Measurements from ENCODE around the gene A2M.
"Not testable (repeated sequence)": the region's sequence is repeated elsewhere in the genome, so short reads cannot be mapped to it uniquely, and the experiment has no call there.

Gene A2M

GRCh38 chr12:9115731-9116559 lies at the start of gene A2M:
A2M (minus strand) TSS chr12:9115919; CDS start chr12:9115849, 70 bp downstream.
- DNase-seq, result no peak

GRCh38 chr12:9163392-9163791 lies 47.7 kb upstream of the A2M start:
- DNase-seq, result no peak

DNA sequence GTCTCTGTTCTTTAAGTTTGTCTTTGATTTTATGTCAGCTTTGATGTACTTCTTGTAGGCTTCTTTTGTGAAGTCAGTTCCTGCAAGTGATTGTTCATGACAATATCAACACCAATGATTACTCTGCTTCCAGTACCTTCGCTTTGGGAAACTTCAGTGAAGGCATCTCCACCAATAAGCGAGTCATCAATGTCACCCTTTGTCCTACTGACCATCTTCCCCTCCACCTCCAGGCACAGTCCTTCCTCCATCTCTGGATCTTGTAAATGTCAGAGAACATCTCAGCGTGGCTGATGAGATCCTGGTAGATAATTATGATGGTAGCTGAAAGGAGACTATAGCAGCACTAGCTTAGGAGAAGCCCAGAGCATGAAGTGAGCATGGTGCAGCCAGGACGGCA lies 40.4 kb upstream of the A2M start:
- no peak for DNase-seq

DNA sequence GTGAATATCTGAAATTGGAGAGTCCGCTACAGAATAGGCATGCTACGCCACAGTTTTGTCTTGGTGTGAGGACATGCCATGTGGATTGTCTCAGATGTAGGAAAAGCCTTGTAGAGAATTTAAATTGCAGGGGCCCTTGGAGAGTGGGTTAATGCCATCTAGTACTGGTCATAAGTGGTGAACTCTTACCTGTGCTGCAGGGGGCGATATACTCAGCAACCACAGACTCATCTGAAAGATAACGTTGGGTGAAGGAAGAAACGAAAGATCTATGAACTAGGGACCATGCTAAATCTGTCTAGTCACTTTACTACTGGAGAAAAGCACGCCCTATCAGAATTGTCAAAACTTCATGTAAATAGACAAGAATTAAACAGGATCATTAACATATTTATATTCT lies 33.7 kb upstream of the A2M start:
- no peak for DNase-seq

DNA sequence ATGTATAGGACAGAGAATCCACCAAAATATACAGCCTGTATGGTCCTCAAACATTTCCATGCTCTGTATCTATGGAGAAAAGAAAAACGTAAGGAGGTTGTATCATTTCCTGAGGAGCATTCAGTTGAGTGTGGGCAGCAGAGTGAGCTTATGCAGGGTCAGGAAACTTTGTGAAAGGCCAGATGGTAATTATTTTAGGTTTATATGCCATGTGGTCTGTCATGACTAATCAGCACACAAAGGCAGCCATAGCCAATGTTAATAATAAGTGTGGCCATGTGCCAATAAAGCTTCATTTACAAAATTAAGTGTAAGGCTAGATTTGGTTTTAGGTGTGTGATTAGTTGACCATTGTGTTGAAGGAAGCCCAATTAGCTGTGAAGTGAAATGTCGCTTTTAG lies 33.2 kb upstream of the A2M start:
- DNase-seq, result no peak

DNA sequence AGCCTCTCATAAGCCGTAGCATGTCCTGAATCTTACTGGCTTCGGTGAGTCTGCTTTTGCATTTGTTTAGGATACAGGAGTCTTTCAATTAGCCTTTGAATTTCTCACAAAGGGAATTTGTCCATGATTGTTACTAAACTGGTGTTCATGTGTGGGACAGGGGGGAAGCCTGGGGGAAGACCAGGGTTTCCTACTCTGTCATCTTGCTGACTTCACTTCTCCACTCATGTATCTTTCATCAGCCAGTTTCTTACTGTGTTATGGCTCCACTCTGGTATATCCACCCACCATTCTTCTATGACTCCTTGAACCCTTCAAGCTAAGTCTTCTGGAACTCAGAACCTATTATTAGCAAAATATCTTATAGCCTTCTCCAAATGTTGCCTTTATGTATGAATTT lies 31.7 kb upstream of the A2M start:
- no peak for DNase-seq

GRCh38 chr12:9144730-9145106 lies 29.0 kb upstream of the A2M start:
- no peak for DNase-seq

- DNase-seq, result no peak
These were observed 28.4 kb upstream of the A2M start for GRCh38 chr12:9143929-9144729.

GRCh38 chr12:9143137-9143536 lies 27.4 kb upstream of the A2M start:
- no peak for DNase-seq

GRCh38 chr12:9139588-9140290 lies 24.0 kb upstream of the A2M start:
- not testable (repeated sequence) for DNase-seq

- no peak for DNase-seq
These were observed 20.2 kb upstream of the A2M start for GRCh38 chr12:9135903-9136310.

DNA sequence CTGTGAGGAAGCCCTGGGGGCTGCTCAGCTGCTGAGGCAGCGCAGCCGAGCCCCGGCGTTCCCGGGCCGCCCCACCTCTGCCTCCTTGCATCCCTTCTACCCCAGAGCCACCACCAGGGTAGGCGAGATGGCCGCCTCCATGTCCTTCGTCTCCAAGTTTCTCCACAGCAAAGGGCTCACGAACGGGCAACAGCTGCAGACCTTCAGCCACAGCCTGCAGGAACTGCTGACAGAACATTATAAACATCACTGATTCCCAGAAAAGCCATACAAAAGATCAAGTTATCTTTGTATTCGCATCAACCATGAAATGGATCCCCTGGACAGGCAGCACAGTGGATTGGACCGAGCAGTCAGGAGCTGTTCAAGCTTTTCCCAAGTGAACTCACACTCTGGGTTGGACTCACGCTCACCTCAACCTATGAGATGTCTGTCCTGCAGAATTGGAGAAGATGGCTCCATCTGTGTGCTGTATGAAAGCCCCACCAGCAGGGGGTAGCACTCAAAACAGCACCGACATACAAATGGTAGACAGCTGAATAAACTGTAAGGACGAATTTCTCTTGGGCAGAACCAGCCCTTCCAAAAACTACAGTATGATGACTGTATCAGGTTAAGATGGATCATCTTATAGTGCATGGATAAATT lies 19.4 kb upstream of the A2M start:
- DNase-seq, result peak in 1 of 2 donors; percentile 9

DNA sequence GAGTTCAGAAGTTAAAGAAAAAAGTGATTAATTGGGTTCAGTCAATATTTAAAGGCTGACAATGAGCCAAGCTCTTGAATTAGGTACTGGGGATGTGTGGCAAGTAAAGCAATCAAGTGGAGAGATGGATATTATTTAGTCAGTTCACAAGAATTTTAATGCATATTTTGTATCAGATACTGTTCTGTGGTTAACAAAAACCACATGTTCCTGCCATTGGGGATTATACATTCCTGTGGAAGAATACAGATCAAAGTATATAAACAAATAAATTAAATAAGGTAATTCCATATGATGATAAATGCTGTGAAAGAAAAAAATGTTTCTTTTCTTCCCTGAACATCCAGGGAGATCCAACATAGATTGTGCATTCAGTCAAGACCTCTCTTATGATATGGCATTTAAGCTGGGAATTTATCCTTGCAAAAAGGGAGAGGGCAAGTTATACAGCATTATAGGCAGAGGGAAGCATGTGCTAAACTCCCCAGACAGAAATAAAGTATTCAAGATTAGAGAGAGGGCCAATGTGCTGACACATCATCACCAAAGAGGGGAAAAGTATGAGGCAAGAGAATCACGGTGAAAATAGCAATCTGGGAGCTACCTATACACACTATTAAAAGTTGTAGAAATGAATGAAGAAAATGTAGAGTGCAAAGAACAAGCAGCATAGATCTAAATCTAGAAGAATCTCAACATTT lies 17.6 kb upstream of the A2M start:
- DNase-seq, result no peak

DNA sequence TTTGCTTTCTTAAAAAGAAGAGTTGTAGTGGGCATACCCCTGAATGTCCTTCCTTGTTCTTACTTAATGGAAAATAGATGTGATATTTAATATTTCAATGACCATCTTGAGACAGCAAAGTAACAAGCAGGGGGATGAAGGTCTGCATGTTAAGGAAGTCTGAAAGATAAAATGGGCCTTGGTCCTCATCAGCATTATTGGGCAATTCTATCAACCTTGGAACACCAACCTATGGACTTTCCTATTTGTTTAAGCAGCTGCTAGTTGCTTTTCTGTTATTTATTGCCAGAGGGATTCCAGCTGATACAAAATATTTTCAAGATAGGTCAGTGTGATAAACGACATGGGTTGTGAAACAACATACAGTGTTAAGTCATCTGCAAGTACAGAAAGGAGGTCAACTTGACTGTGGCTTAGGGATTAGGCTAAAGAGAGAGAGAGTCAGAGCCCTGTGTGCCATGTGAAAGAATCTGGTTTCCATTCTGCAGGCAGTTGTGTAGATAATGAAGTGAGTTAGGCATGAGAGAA lies 16.4 kb upstream of the A2M start:
- no peak for DNase-seq

- DNase-seq, result no peak
These were observed 14.5 kb upstream of the A2M start for GRCh38 chr12:9130244-9130643.

- no peak for DNase-seq
These were observed 12.4 kb upstream of the A2M start for GRCh38 chr12:9127936-9128663.

DNA sequence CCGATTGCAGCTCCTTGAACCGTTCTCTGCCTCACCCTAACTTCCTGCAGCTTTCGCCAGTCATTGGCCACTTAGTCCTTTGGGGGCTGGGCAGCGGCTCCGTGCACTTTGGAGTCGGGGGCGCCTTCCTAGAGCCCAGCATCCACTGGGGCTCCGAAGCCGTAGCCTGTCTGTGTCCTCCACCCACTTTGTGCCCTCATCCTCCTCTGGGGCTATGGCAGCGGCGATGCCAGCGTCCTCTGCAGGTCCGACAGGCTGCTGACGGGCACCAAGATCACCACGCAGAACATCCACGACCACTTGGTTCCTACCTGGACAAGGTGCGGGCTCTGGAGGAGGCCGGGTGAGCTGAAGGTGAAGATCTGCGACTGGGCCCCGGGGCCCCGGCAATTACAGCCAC lies 11.8 kb upstream of the A2M start:
- no peak for DNase-seq

DNA sequence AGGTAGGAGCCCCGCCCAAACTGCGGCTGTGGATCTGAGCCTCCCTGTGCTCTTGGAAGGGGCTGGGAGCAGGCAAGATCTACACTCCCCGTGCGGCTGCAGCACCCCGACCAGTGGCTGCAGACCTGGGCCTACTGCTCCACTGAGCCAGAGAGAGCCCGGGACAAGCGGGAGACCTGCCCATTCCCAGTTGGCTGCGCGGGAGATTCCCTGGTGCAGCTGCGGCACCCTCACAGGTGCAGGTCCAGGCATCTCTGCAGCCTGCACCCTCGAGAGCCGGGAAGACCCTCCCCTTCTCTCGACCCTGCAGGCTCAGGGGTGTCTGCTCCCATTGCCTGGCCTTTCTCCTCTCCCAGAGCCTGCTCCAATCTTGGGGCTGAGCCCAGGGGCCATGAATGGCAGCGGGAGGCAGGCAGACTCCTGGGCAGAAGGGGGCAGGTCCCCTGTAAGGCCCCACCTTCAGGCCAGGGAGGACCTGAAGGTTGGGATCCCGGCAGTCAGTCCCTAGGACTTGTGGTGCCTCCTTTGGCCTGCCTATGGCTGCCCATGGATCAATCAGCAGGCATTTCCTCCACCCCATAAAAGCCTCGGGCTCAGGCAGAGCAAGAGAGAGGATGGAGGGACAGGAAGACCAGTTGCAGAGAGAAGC lies 8.8 kb upstream of the A2M start:
- no peak for DNase-seq

- no peak for DNase-seq
These were observed 8.2 kb upstream of the A2M start for GRCh38 chr12:9123781-9124382.

GRCh38 chr12:9122091-9122609 lies 6.4 kb upstream of the A2M start:
- no peak for DNase-seq
